ENCODE measurements around the gene PVALB. TPM values are rescaled to one million over a fixed set of nuclear protein-coding genes. Genes with fewer than 3 reads are reported as not detected.

Gene PVALB
- total RNA-seq, 8 experiments from 2014 or later, result 0.76 to 1.7 (median 0.87) TPM; not detected in 4

DNA sequence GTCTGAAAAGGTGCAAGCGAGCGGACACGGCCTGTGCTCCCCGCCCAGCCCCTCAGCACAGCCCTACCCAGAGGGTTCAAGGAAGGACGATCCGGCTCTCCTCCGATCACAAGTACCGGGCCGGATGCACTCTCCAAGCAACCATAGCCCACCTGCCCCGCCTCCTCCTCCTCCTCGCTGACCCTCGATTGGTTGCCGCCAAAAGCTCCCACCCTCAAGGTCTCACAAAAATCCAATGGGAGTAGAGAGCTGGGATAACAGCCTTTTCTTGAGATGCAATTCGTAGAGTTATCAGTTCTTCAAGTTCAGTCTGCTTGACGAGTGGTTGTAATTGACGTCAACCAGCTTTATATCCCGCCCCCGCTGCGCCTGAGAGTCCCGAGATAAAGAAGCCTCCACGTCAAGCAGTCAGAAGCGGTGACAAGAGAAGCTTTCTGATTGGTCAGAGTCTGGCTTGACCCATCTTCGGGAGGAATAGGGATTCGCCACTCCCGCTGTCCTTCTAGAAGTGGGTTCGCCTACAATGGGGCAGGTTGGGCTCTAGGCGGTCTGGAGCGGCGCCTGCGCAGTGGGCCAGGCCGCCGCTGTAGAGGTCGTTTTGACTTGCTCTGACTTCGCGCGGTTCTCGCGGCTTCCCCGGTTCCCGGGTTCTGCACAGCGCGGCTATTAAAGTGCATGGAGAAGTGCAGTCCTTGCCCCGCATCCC is 40.7 kb downstream of the PVALB start, which contains the start of gene IFT27:
Gene IFT27 (minus strand): TSS at position 156 of the 706 bp plus-strand sequence. CDS start 412 bp downstream, outside the sequence.
- WGBS, 10 experiments, result 0 to 7% (median 1%) methylated on average over 3 to 21 of the region's 43 CpGs; no CpG with 5 or more reads in 4 of the 10 experiments
- H3K4me1 ChIP-seq (replicated peaks in 1 of 2), result peaks cover 7 to 13% of the 10 kb centered on the region in 2 donors
- in situ Hi-C loops (cut with MboI; ENCODE audit: low pct_unique_long_range_greater_than_20kb in 2 of 9, low sequenced_read_pairs in 9 of 9, unreplicated experiment in 9 of 9), result loop anchor here in 2 of 9 experiments (25.0 kb wide), 1 partner anchor 211 kb away; no protein-coding TSS in a partner anchor
- ATAC-seq (replicated peaks in 6 of 8), result peak; percentile 92 to 95 (median 94)
- H3K27ac ChIP-seq, result peak within 1 kb of the TSS; percentile 78 to 87
- peak within 1 kb of the TSS; percentile 54 to 81 (median 67) for H3K4me3 ChIP-seq

DNA sequence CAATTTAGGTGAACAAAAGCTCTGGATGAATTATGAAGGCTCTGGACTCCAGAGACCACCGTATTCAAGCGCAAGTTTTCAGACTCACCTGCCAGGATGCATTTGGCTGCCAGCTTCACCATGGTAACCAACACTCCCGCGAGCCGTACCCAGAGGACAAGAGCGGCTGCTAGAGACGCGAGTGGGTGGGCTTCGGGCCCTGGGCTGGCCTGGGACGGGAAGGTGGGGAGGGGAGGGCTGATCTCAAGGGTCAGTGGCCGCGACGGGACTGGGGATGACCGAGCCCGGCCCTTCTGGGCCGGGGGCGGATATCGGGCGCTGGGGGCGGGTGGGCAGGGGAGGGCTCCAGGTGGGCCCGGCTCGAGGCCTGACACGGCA is 41.3 kb downstream of the PVALB start:
- in situ Hi-C loops (cut with MboI; ENCODE audit: low pct_unique_long_range_greater_than_20kb in 2 of 9, low sequenced_read_pairs in 9 of 9, unreplicated experiment in 9 of 9), result loop anchor here in 2 of 9 experiments (25.0 kb wide), 1 partner anchor 212 kb away; no protein-coding TSS in a partner anchor
- Histone ChIP-seq H3K4me3 (peak overlapping the region; percentile 54 to 81 (median 67)), H3K4me1 (replicated peaks in 1 of 2) (peaks cover 7 to 10% of the 10 kb centered on the region in 2 donors), H3K27ac (peak overlapping the region; percentile 78 to 87)
- ATAC-seq (replicated peaks in 6 of 8), result peak in 7 of 8 experiments; percentile 0 to 24 (median 12)
- 0 to 6% (median 0%) methylated on average over 2 to 4 of the region's 23 CpGs; no CpG with 5 or more reads in 6 of the 10 experiments for WGBS, 10 experiments

DNA sequence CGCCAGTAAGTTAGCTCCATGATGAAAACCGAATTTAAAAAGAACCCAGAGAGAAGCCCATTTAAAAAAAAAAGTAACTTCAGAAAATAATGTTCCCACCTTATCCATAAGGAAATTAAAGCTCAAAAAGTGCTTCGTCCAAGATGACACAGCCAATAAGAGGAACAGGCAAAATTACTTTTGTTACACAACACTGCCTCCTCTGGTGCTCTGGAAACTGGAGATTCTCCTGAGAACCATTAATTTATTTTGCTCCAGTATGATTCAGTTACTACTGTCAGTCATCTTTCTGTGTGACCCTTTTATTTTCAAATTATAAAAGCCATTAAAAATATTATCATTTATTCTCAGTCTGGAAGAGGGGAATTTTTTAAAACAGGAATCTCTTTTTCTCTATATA is 42.9 kb downstream of the PVALB start:
- in situ Hi-C loops (cut with MboI; ENCODE audit: low pct_unique_long_range_greater_than_20kb in 2 of 9, low sequenced_read_pairs in 9 of 9, unreplicated experiment in 9 of 9), result loop anchor here in 2 of 9 experiments (25.0 kb wide), 1 partner anchor 237 kb away; the partner anchor contains the start of gene EIF3D (in 2 of the 2)
- no peak overlapping the region for H3K27ac ChIP-seq
- H3K4me1 ChIP-seq (replicated peaks in 1 of 2), result peaks cover 7 to 10% of the 10 kb centered on the region in 2 donors
- WGBS, 10 experiments, result 47 to 100% (median 73%) methylated on average over 1 to 3 of the region's 3 CpGs; no CpG with 5 or more reads in 1 of the 10 experiments
- no peak overlapping the region for H3K4me3 ChIP-seq
- ATAC-seq (replicated peaks in 6 of 8), result no peak

DNA sequence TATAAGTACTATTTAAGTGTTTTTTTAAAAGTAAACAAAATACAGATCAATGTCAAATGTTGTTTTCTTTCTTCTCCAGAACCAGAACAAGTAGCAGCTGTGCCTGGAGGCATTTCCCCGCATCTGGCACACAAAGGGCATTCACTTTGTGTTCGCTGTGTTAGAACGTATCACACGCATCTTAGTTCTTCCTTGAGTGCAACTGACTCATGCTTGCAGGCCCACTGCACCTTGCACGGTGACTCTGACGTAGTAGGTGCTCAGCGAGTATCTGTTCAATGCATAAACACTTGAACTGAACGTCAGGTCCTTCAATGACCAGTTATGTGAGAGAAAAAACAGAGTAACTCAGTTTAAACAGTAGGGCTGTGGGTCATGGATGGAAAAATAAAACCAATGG is 44.4 kb downstream of the PVALB start:
- no peak overlapping the region for H3K4me3 ChIP-seq
- in situ Hi-C loops (cut with MboI; ENCODE audit: low pct_unique_long_range_greater_than_20kb in 2 of 9, low sequenced_read_pairs in 9 of 9, unreplicated experiment in 9 of 9), result loop anchor here in 2 of 9 experiments (25.0 kb wide), 1 partner anchor 235 kb away; the partner anchor contains the start of gene EIF3D (in 2 of the 2)
- no peak for ATAC-seq (replicated peaks in 6 of 8)
- H3K4me1 ChIP-seq (replicated peaks in 1 of 2), result peaks cover 7 to 10% of the 10 kb centered on the region in 2 donors
- no peak overlapping the region for H3K27ac ChIP-seq
- 52 to 96% (median 92%) methylated on average over 2 to 6 of the region's 8 CpGs; no CpG with 5 or more reads in 2 of the 10 experiments for WGBS, 10 experiments

DNA sequence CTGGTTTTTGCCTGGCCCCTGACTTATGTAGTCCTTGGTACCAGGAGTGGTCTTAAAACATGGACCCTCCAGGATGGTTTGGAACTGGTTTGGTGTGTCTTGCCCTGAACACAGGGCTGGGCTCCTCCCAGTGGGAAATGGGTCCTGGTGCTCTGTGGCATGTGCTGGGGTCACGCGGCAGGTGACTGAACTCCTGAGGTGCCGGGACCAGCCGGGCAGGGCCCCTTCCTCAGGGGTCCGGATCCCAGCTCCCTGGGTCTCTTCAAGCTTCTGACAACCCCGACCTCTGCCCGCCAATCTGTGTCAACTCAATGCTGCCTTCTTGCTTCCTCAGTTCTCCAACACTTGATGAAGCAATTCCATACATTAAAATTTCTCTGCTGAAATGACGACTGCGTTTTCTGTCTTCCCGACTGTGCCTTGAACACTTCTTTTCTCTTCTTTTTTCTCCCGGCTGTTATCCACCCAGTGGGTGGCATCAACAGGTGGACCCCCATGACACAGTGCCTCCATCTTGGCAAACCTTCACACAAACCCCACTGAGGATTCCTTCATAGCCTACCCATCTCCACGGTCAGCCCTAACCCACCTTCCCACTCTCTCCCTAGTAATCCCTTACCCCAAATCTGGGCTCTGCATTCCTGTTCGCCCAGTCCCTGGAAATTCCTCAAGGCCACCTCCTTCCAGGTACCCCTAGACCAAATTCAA is 45.3 kb downstream of the PVALB start:
- H3K4me1 ChIP-seq (replicated peaks in 1 of 2), result peaks cover under 1 to 5% of the 10 kb centered on the region in 2 donors
- no peak overlapping the region for H3K27ac ChIP-seq
- in situ Hi-C loops (cut with MboI; ENCODE audit: low pct_unique_long_range_greater_than_20kb in 2 of 9, low sequenced_read_pairs in 9 of 9, unreplicated experiment in 9 of 9), result loop anchor here in 2 of 9 experiments (25.0 kb wide), 1 partner anchor 234 kb away; the partner anchor contains the start of gene EIF3D (in 2 of the 2)
- no peak for ATAC-seq (replicated peaks in 6 of 8)
- no peak overlapping the region for H3K4me3 ChIP-seq
- 90 to 100% (median 95%) methylated on average over 2 to 11 of the region's 13 CpGs; no CpG with 5 or more reads in 2 of the 10 experiments for WGBS, 10 experiments

DNA sequence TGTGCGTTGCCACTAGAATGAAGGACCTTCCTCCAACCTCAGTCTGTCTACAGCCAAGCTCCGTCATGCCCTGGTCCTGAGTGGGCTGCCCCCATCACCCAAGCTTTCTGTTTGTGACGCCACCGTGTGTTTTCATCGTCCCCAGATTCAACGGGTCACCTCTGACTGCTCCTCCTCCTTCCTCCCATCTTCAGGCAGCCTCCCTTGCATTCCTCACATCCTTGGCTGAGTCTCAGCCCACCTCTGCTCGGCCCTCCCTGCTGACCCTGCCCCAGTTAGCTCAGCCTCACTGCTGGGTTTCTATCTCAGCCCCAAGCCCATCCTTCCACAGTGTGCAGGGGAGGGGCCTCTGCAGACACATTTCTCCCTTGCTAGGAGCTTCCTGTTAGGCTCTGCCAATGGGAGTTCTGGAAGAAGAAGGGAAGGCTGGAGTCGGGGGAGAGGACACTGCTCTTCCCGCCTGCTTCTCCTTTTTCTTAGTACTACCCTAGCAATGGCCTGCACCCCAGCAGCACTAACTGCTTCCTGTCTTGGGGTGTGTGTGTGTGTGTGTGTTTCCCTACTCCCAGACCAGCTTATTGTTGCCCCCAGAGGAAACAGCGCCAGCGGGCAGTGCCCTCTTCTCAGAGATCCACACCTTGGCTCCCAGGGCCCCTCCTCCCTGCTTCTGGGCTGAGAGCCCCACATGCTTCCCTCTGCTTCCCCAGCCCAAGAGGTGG is 46.2 kb downstream of the PVALB start:
- Histone ChIP-seq H3K27ac (no peak overlapping the region), H3K4me3 (no peak overlapping the region), H3K4me1 (replicated peaks in 1 of 2) (peaks cover 0 to 5% of the 10 kb centered on the region in 2 donors)
- WGBS, 10 experiments, result 27 to 94% (median 50%) methylated on average over 2 to 7 of the region's 11 CpGs; no CpG with 5 or more reads in 3 of the 10 experiments
- in situ Hi-C loops (cut with MboI; ENCODE audit: low pct_unique_long_range_greater_than_20kb in 2 of 9, low sequenced_read_pairs in 9 of 9, unreplicated experiment in 9 of 9), result loop anchor here in 2 of 9 experiments (25.0 kb wide), 1 partner anchor 233 kb away; the partner anchor contains the start of gene EIF3D (in 2 of the 2)
- peak in 4 of 8 experiments; percentile 25 to 48 (median 28) for ATAC-seq (replicated peaks in 6 of 8)

DNA sequence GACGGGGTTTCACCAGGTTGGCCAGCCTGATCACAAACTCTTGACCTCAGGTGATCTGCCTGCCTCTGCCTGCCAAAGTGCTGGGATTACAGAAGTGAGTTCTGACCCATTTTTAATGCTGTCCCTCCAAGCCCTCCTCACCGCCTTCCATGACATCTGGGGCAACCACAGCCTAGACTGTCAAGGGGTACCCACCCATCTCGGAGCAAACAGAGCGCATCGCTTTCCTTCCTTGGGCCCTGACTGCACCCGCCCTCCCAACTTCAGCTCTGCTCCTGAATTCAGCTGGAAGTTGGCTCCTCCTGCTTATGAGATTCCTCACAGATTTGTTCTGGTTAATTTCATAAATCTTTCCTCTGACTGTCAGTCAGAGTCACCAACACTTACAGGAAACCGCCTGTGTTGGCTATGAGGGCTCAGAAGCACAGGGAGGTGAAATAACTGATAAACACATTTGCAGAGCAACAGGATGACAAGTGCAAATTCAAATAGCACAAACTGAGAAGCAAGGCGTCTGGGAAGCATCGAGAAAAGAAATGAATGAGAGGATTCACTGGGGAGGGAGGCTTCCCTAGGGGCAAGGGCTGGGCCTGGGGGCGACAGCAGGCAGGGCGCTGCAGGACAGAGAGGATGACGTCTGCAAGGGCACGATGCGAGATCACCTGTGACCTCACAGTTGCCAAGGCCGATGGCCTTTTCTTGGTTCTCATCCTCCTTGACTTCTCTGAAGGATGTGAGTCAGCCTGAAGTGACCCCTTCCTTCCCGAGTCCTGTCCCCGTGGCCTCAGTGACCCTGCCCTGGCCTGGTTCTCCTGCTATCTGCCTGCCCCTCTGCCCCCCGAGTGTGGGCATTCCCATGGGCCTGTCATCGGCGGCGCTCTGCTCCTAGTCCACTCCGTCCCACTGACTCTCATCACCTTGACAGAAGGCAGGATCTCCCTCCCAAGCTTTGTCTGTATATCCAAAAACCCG is 47.0 kb downstream of the PVALB start:
- Histone ChIP-seq H3K4me3 (no peak overlapping the region), H3K27ac (no peak overlapping the region), H3K4me1 (replicated peaks in 1 of 2) (peaks cover 0 to 2% of the 10 kb centered on the region in 2 donors)
- 46 to 100% (median 80%) methylated on average over 1 to 12 of the region's 23 CpGs; no CpG with 5 or more reads in 1 of the 10 experiments for WGBS, 10 experiments
- ATAC-seq (replicated peaks in 6 of 8), result peak in 2 of 8 experiments; percentile 6 to 26
- in situ Hi-C loops (cut with MboI; ENCODE audit: low pct_unique_long_range_greater_than_20kb in 2 of 9, low sequenced_read_pairs in 9 of 9, unreplicated experiment in 9 of 9), result loop anchor here in 3 of 9 experiments (10.0 to 25.0 kb wide), 2 partner anchors 225 to 233 kb away; partner anchors contain the start of gene EIF3D (in 2 of the 3)

DNA sequence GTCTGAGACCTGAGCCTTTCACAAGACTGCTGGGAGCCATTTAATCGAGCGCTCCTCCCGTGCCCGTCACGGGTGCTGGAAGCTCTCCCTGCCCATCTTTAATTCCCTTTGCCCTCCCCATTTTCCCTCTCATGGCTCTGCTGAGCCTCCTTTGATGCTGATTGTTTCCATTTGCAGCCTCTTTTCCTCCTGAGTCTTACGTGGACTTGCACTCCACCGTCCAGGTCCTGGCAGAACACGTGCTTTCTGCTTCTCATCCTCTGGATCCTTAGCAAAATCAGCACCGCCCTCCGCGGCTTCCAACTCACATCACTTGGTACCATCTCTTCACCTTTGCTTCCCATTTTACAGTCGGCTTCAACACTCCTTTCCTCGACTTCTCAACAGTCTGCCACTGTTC is 48.2 kb downstream of the PVALB start:
- H3K4me3 ChIP-seq, result no peak overlapping the region
- no peak overlapping the region for H3K27ac ChIP-seq
- no peak for ATAC-seq (replicated peaks in 6 of 8)
- WGBS, 10 experiments, result 67 to 96% (median 83%) methylated on average over 3 to 13 of the region's 13 CpGs; no CpG with 5 or more reads in 1 of the 10 experiments
- no peaks in the 10 kb centered on the region for H3K4me1 ChIP-seq (replicated peaks in 1 of 2)
- in situ Hi-C loops (cut with MboI; ENCODE audit: low pct_unique_long_range_greater_than_20kb in 2 of 9, low sequenced_read_pairs in 9 of 9, unreplicated experiment in 9 of 9), result loop anchor here in 3 of 9 experiments (10.0 to 25.0 kb wide), 2 partner anchors 224 to 231 kb away; partner anchors contain the start of gene EIF3D (in 2 of the 3)

DNA sequence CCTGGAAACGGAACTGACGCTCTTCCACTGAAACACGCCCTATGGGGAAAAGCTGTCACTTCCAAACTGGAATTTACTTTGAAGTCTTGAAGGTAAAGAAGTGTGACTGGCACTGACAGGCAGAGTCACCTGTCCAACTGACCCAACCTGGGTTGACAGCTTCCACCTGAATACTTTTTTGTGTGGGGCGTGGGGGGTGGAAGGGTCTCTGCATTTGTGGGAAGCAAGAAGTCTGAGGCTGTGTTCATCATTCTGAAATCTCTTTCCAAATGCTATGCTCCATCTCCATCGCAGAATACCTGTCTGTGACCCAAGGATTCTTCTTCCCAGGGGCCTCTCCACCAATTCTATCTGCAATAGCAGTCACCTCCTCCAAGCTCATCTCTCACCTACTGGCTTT is 48.7 kb downstream of the PVALB start:
- Histone ChIP-seq H3K27ac (no peak overlapping the region), H3K4me3 (no peak overlapping the region), H3K4me1 (replicated peaks in 1 of 2) (no peaks in the 10 kb centered on the region)
- ATAC-seq (replicated peaks in 6 of 8), result no peak
- 69 to 100% (median 100%) methylated on average over 1 to 3 of the region's 5 CpGs; no CpG with 5 or more reads in 1 of the 10 experiments for WGBS, 10 experiments
- in situ Hi-C loops (cut with MboI; ENCODE audit: low pct_unique_long_range_greater_than_20kb in 2 of 9, low sequenced_read_pairs in 9 of 9, unreplicated experiment in 9 of 9), result loop anchor here in 3 of 9 experiments (10.0 to 25.0 kb wide), 2 partner anchors 223 to 231 kb away; partner anchors contain the start of gene EIF3D (in 2 of the 3)

DNA sequence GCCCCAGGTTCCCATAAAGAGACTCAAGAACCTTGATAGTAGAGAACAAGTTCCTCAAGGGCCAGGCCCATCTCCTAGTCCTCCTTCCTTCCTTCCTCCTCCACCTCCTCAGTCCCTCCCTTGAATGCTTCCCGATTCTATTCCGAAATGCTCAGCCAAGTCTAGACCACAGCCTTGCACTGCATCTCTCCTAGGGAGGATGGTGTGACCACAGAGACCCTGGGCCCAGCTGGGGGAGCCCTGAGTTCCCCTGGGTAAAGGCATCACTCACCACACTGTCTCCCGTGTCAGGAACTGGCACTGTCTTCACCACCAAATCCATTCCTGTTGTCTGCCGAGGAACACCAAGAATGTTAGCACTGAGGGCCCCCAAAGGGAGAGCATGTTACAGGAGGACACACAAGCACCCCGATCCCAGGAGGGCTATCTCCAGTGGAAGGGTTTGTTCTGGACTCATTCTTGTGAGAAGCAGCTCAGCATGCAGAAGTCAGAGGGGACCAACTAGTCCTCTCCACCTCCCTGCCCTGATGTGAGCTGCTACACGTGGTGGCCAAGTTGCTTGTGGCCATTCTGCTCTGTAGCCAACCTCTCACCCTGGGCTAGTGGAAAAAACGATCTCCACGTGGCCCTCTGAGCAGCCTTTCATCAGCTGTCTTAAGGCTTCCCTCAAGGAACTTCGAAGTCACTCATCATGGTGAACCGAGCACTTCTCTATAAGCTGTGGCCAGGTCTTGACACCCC is 49.6 kb downstream of the PVALB start:
- 79 to 100% (median 92%) methylated on average over 1 to 6 of the region's 10 CpGs; no CpG with 5 or more reads in 2 of the 10 experiments for WGBS, 10 experiments
- Histone ChIP-seq H3K4me3 (no peak overlapping the region), H3K27ac (no peak overlapping the region), H3K4me1 (replicated peaks in 1 of 2) (no peaks in the 10 kb centered on the region)
- in situ Hi-C loops (cut with MboI; ENCODE audit: low pct_unique_long_range_greater_than_20kb in 2 of 9, low sequenced_read_pairs in 9 of 9, unreplicated experiment in 9 of 9), result loop anchor here in 3 of 9 experiments (10.0 to 25.0 kb wide), 2 partner anchors 222 to 230 kb away; partner anchors contain the start of gene EIF3D (in 2 of the 3)
- no peak for ATAC-seq (replicated peaks in 6 of 8)
